SKM-1 treated with dmso at 0.1 percent for 144 hours (cell line): ENCODE results near the gene SLCO3A1.
"Not testable (repeated sequence)": the region's sequence is repeated elsewhere in the genome, so short reads cannot be mapped to it uniquely, and the experiment has no call there.

Source experiments
- DNase-seq: peaks from one replicate; lab custom pipeline; 2025; ENCODE audit not compliant: unreplicated experiment; lab: John Stamatoyannopoulos, UW

Gene SLCO3A1

DNA sequence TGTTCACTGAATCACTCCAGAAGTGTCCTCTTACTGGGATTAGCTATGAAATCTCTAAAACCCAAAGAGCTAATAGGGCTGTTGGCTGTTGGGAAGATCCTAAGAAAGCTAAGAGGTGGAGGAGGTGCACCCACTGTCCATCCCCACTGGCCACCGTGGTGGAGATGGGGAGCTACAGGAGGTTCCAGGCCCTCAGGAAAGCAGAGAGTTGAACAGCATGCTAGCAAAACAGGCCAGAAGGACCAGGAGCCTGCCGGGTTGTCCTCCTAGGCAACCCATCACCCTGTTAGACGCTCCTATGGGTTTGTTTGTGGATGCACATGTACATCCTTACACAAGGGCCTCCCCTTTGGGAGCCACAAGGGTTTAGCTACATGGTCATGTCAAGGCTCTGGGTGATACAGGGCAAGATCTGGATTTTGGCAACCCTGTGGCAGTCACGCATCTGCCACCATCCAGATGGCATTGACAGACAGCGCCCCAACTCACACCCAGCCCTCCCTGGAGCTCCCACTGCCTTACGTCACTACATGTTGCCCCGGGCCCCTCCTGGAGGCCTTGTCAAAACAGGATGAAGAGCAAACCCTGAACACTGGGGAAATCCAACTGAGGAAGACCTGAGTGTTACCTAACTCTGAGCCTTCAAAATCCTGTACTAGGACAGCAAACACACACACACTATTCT is 208.1 kb downstream of the SLCO3A1 start:
- DNase-seq, result no peak

DNA sequence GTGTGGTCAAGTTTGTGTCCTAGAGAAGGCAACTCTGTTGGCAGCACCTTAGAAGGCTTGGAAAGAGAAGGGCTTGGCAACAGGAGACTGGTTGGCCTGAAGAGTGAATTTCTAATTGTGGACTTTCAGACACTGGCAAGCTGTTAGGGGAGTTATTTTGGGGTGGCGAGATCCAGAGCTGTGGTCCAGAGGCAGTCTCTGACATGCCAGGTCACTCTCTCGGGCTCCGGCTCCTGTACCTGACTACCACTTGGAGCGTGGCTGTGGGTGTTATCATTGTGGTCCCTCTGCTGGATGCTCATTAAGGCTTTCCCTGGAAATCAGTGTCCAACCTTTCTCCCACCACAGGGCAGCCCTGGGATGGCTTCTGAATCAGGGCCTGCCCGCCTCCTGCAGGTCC is 209.0 kb downstream of the SLCO3A1 start:
- DNase-seq, result no peak

DNA sequence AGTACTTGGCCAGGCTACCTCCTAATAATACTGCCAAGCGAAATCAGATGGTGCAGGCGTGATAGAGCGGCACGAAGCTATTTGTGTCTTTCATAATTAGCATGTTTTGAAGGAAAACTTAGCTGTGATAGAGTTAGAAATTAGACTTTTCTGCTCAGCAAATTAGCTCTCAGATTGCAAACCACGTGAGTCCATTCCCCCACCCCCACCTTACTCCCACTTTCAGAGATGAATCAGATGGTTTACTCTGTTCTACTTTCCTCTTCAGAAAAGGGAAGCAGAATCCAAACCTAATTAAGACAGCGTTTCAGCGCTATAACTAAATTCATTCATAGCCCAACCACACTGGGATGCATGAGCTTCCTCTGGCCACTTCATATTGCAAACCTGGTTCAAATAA is 214.6 kb downstream of the SLCO3A1 start:
- peak; percentile 42 for DNase-seq

DNA sequence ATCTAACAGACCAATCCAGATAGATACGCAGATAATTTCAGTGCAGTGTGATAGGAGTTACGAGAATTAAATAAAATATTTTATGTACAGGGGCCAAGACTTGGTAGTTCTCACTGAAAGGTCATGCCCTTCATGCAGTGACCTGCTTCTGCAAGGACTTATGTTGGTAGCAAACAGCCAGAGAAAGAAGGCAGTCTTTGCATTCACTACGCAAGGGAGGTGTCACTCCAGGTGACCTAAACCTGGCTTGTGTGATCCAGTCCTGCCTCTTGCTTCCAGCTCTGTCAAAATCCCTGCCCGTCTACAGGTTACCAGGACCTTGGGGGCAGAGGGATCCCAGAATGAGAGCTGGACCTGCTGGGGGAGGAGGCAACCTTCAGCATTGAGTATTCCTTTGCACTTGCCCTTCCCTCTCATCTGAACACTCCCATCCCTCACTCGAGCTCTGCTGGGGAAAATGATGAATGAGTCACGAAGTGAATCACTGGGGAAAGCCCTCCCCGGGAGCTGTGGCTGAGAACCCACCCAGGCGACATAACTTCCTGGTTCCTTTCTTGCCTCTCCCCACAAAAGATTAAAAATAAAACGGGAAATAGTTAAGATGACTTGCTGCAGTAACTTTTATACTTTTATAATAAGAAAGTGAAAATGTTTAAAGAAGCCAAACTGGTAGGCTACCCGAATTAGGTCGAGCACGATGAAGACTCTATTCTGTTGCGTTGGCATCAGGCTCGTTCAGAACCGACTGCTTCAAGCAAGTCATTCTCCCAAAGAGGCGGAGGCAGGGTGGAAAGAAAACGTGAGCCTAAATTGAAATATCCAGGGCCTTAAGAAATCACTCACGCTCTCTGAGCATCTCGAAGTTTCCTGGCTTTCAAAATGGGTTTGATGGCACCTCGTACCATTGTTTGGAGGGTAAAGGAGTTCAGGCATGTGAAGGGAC is 216.1 kb downstream of the SLCO3A1 start:
- DNase-seq, result peak; percentile 13

DNA sequence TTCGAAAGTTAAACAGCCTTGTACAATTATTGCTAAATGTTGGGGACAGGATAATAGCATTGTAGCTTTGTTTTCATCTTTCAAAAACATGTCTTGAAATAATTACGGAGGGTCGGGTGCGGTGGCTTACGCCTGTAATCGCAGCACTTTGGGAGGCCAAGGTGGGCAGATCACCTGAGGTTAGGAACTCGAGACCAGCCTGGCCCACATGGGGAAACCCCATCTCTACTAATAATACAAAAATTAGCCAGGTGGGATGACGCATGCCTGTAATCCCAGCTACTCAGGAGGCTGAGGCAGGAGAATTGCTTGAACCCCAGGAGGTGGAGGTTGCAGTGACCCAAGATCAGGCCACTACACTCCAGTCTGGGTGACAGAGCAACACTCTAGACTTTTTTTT is 216.7 kb downstream of the SLCO3A1 start:
- DNase-seq, result not testable (repeated sequence)

DNA sequence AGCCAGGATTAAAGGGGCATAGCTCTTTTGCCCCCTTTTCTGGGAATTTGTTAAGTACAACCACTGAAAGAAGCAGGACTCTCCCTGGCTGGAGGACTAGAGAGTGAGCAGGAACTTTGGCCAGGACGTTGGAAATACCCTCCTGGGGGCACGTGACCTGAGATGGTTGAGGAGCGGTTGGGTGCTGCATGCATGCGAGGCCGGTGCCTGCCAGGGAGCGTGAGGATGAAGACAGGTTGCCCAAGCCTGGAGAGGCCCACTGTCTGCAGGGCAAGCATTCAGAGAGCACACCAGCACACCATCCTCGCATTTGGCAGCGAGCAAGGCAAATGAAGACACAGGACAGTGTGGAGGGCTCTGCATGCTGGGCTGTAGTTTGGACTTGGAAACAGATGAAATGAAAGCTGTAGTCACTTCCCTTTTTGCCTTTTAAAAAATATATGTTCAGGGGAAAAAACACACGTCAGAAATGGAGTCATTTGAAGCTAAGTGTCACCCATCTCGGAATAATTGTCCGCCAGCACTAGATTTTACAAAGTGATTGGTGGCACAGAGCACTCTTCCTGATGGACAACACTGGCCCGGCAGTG is 217.6 kb downstream of the SLCO3A1 start:
- DNase-seq, result no peak

DNA sequence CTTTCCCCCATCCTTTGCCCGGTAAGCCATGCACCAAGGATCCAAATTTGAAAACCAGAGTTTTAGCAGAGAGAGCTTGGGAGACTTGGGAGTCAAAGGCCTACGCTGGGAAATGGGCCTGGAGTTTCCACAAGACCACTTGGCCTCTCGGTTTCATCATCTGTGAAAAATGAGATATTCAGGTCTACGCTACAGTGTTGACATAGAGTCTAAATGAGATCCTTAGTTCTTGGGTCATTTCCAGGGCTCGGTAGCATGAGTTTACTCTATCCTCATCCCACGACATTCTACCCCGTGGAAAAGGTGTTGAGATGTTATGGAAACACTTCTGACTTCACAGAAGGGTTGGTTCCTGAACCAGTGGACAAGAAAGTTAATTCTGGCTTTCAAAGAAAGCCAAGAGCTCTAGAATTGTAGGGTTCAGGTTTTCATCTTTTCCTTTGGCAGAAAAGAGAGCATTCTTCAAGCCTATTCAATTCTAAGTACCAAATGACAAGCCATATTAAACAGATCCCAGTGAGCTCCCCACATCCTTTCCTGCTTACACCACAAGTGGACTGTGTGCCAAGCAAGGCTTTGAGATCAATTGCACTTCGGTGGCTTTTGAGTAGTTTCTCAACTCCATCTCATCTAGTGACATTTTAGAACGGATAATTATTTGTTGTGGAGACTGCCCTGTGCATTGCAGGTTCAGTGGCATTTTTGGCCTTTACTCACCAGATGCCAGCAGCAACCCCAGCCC is 219.7 kb downstream of the SLCO3A1 start:
- no peak for DNase-seq

DNA sequence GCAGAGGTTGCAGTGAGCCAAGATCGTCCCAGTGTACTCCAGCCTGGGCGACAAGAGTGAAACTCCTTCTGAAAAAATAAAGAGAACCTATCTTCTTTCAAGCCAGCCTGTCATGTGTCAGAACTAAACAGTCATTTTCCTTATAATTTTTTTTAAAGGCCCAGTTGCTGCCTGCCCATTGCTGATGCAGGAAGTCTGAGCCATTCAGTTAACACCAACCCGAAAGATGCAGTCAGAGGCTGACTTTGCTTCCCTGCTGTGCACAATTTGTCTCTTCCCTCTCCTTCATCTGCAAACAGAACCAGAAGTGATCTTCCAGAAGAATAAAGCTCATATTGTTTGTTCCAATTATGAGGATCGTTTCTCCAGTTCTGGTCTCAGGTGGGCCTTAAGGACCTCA is 220.6 kb downstream of the SLCO3A1 start:
- no peak for DNase-seq

DNA sequence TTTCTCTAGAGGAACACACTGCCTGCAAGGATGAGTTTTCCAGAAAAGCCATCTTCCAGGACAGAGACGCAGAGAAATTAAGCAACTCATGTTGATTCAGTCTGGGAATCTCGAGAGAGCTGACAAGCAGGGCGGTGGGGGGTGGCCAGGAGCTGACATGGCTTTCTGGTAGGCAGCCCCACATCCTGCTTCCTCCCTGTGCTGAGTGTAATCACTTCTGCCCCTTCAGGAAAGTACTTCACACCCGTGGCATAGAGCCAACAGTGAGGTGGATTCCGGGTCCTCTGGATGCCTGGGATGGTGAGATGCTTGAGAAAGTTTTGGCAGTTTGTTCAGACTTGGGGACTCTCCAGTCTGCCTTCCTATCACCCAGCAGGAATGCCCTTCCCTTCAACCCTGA is 221.1 kb downstream of the SLCO3A1 start:
- DNase-seq, result no peak

DNA sequence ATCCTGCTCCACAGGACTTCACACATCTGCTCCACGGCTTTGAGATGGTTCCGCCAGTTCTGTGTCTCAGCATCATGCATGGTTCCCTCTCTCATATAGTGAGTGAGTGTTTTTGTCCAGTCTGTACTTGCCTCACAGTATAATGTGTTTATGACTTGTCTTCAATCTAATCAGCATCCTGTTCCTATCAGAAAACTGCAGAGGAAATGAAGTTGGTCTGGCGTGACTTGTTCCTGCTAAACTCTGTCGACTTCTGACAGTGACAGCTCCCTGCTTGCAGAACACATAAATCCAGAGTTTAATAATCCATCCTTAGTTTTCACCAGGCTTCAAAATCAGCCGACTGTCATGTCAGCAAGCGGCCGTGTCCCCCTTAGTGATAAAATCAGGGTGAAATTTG is 222.3 kb downstream of the SLCO3A1 start:
- DNase-seq, result no peak

DNA sequence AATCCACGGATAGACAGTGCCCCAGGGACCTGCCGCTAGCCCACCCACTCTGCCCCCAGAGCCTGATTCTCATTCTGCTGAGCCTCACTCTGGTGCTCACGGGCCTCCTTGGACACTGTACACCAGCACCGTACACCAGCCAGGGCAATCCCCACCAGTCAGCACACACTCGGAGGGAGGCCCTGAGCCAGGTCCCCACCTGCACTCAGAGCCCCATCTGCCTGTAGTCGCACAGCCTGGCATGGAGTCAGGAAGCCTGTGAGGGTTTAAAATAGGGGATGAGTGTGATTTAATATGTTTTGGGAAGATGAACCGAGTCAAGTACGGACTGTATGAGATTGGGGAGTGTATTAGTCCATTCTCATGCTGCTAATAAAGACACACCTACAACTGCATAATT is 223.0 kb downstream of the SLCO3A1 start:
- DNase-seq, result no peak

DNA sequence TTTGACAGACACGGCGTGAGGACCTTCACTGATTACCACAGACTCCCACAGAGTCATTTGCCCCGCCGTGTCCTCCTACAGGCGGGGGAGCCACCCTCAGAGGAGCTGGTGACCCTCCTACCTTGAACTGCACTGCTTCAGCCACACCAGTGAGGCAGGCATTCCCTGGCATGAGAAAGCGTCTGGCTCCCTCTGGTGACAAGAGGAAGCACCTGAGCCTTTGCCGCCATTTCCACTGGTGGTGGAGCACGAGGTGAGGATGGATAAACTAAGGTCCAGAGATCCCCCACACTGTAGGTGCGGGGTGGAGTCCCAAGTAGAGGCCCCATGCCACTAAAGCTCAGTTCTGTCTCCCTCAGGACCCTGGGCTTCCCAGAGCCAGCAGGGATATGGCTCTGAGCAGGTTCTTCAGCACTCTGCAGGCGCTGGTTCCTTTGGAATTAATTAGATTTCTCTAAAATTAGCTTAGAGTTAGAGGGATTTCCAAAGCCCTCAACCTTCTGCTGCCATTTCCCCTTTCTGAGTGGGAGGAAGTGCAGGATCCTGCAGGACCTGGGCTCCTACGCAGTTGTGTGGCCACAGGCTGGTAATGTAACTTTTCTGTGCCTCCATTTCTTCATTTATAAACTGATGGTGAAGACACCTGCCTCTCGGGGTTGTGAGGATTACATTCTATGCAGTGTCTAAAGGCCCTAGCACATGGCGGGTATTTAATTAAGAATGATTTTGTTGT is 224.0 kb downstream of the SLCO3A1 start:
- peak; percentile 55 for DNase-seq

DNA sequence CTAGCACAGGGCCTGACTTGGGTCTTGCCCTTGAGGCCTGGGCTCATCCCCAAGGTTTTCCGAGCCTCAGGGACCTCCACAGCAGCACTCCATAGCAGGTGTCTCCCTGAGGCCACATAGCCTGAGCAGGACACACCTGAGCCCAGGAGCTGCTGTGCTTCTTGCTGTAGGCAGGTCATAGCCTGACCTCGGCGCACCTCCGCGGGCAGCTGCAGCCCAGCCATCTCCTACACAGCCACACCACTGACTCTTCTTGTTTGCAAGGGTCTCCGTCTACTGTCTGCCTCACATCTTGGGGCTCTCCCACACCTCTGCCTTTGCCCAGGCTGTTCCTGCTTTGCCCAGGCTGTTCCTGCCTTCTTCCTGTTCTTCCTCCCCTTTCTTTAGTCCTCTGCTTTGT is 224.8 kb downstream of the SLCO3A1 start:
- DNase-seq, result no peak

DNA sequence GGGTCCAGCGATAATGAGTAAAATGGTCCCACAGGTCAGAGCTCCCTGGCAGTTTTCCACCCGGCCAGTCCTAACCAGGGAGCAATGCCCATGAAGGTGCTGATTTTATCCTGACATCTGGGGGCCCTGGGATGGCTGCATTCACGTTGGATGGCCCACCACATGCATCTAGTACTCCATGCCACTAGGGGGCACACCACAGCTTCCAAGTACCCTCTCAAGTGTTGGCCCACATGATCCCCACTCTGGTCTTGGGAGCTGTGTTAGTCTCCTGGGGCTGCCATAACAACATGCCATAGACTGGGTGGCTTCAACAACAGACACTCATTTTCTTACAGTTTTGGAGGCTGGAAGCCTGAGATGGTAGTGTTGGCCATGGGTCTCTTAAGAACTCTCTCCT is 225.5 kb downstream of the SLCO3A1 start:
- no peak for DNase-seq

DNA sequence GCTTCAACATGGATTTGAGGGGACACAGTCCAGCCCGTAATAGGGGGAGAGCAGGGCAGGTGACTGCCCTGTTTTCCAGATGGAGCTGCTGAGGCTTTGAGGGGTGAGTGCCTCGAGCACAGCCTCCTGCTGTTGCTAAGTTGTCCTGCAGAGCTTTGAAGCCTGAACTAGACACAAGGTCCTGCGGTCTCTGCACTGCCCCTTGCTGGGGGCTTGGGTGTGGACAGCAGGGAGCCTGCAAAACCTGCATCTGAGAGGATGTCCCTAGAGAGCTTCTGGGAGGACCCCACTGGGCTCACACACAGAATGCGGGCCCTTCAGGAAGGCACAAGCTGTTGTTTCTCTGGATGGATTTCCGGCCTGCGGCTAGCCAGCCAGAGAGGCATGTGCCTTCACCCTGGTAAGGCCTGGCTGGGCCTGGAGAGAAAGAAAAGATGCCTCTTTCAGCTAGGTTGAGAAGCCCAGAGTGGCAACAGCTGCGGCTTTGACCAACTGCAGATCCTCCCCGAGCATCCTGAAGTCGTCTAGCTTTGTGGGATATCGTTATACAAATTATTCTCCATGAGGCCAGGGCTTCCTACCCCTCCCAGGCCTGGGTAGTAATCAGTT is 226.2 kb downstream of the SLCO3A1 start:
- DNase-seq, result no peak

DNA sequence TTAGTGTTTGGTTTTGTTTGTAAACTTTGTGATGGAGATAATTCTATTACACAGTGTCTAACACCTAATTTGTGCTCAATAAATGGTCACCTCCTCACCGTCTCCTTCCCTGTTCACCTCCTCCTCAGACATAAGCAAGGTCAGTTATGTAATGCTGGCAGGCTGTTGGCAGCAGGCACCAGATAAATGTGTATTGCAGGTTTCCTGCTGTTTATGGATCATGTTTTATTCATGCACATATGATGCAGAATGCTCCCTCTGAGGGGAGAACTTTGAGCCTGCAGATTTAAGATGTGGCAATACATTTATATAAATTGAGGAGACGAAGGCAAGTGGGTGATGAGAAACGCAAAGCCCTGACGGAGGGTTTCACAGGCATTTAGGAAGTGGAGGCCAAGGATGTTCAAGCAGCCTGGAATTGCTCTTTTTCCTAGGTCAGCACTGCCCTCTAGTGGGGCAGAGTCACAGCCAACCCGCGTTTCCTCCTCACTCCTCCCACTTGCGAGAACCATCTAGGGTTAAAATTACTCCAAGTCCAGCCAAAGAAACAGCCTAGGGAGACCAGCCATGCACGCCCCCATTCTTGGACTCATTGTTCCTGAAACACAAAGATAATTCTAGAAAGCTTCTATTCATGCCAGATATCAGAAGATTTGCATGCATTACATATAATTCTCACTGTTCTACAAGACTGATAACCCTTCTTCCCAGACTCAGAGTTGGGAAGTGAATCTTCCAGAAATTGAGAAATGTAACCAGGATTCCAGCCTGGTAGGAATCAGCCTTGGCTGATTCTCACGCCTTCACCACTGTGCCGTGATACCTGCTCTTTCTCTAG is 228.7 kb downstream of the SLCO3A1 start:
- DNase-seq, result peak; percentile 41

DNA sequence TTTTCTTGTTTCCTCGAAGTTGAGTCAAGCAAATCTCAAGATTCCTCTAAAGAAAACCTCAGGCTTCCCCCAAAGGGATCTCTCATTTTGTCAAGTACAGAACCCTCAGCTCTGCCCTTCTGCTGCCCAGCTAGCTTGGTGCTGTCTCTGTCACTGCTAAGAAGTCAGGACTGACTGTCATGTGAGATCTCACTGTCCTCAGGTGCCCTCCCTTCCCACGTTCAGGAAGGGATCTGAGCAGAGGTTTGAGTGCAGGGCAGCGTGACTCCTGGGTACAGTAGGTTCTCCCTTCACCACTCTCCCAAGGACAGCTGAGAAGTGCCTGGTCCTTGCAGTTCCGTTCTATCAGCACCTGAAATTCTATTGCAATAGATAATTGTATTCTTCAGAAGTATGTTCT is 229.7 kb downstream of the SLCO3A1 start:
- no peak for DNase-seq

DNA sequence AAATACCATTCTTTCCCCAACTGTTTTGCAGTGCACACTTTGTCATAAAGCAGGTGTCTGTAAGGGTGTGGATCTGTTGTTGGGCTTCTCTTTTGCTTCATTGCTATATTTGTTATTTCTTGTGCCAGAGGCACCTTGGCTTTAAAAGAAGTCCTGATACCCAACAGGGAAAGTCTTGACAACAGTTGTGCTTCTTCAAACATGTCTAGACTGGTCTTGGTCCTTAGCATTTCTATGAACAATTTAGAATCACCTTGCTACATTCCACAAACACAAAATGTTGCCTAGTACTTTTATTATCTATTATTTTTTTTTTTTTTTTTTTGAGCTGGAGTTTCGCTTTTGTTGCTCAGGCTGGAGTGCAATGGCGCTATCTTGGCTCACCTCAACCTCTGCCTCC is 233.7 kb downstream of the SLCO3A1 start:
- no peak for DNase-seq

DNA sequence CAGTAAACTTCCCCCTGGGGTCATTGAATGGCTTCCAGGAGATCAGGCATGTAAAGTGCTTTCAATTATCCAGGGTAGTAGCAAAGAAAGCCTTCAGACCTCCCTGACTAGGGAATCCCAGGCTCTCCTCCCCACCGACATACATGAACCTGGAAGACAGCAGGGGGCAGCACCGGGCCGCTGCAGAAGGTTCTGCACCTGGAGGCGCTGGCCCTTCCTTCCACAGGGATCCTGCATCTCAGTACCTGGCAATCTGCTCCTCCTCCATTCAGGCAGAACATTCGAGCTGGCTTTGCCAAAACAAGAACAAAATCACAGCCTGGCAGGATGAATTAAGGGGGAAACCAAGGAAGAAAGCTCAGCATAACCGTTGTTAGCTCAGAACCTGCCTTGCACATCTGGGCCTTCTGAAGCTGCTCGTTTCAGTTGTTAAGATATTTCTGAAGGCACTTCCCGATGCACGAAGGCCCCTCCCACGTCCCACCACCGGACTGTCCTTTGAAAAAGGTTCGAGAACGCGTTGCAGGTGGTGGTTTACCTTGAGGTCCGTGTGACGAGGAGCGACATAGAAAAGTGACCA is 237.7 kb downstream of the SLCO3A1 start:
- peak; percentile 12 for DNase-seq
